ENCODE measurements around the gene MIS12. TPM values are rescaled to one million over a fixed set of nuclear protein-coding genes. Genes with fewer than 3 reads are reported as not detected.
A peak's percentile ranks its signal among the peaks of the same experiment; 100 is the strongest.

MIS12 gene
- total RNA-seq, 1 donor = 18.6 TPM

GRCh38 chr17:5508810-5509209 lies 22.4 kb downstream of the MIS12 start:
- TF ChIP-seq CTCF (IDR thresholded peaks at IDR 0.05; ENCODE audit: insufficient read depth, low read depth, low read length) = no peak
- no peak for DNase-seq (ENCODE audit: low read depth)

GRCh38 chr17:5509482-5509881 lies 23.1 kb downstream of the MIS12 start:
- DNase-seq (ENCODE audit: low read depth) = peak; percentile 19
- TF ChIP-seq CTCF (IDR thresholded peaks at IDR 0.05; ENCODE audit: insufficient read depth, low read depth, low read length) = no peak
- no peak overlapping the region for H3K4me3 ChIP-seq (ENCODE audit: low read depth, low read length)

More at GRCh38 chr17:5508810-5509209, 22.4 kb downstream of the MIS12 start:
- H3K4me3 ChIP-seq (ENCODE audit: low read depth, low read length) = no peak overlapping the region

GRCh38 chr17:5510771-5511170 lies 24.4 kb downstream of the MIS12 start:
- H3K4me3 ChIP-seq (ENCODE audit: low read depth, low read length) = no peak overlapping the region
- no peak for DNase-seq (ENCODE audit: low read depth)
- TF ChIP-seq CTCF (IDR thresholded peaks at IDR 0.05; ENCODE audit: insufficient read depth, low read depth, low read length) = no peak

GRCh38 chr17:5511401-5512225 lies 25.2 kb downstream of the MIS12 start:
- DNase-seq (ENCODE audit: low read depth) = peak; percentile 12
- TF ChIP-seq CTCF (IDR thresholded peaks at IDR 0.05; ENCODE audit: insufficient read depth, low read depth, low read length) = no peak
- no peak overlapping the region for H3K4me3 ChIP-seq (ENCODE audit: low read depth, low read length)

GRCh38 chr17:5513628-5514027 lies 27.3 kb downstream of the MIS12 start:
- no peak overlapping the region for H3K4me3 ChIP-seq (ENCODE audit: low read depth, low read length)
- no peak for TF ChIP-seq CTCF (IDR thresholded peaks at IDR 0.05; ENCODE audit: insufficient read depth, low read depth, low read length)
- DNase-seq (ENCODE audit: low read depth) = no peak

- DNase-seq (ENCODE audit: low read depth) = no peak
- no peak for TF ChIP-seq CTCF (IDR thresholded peaks at IDR 0.05; ENCODE audit: insufficient read depth, low read depth, low read length)
- H3K4me3 ChIP-seq (ENCODE audit: low read depth, low read length) = no peak overlapping the region
Observed at GRCh38 chr17:5514976-5515375, 28.6 kb downstream of the MIS12 start.
